OCI-LY7 (cell line): ENCODE measurements around the gene GPBP1L1. TPM values are rescaled to one million over a fixed set of nuclear protein-coding genes. Genes with fewer than 3 reads are reported as not detected.

ENCODE experiments used
- BruUV-seq: library from RNA; stranded (reverse); fragments of 400-500 nt; replicated peaks from 2 replicates; lab custom pipeline; 2021; lab: Mats Ljungman, UMichigan
- CTCF ChIA-PET: fragments of 300-600 bp; sonication (Branson Sonifier 250); formaldehyde crosslinking; loops from one replicate; lab custom pipeline; 2022; ENCODE audit warnings: antibody characterized with exemption; ENCODE audit not compliant: unreplicated experiment; lab: Charles Lee
- POLR2A ChIA-PET: fragments of 300-600 bp; sonication (Branson Sonifier 250); formaldehyde crosslinking; loops from one replicate; lab custom pipeline; 2022; ENCODE audit warnings: antibody characterized with exemption; lab: Charles Lee
- DNase-seq: peaks from one replicate; pipeline ENCODE4 v3.0.0-alpha.2; 2015; ENCODE audit warnings: low spot score
- H2AFZ ChIP-seq: fragments of 200-600 bp; sonication (generic), shearing (Covaris generic); 2 replicates; pipeline ENCODE4 v1.6.1; 2014; ENCODE audit warnings: mild to moderate bottlenecking, antibody characterized with exemption, low read length, moderate library complexity
- H3K27ac ChIP-seq: fragments of 200-600 bp; sonication (generic); 2 replicates; pipeline ENCODE4 v1.5.1; 2014; ENCODE audit warnings: mixed run types, low read depth, mild to moderate bottlenecking, moderate library complexity, low read length, inconsistent platforms; ENCODE audit not compliant: poor library complexity, severe bottlenecking
- H3K36me3 ChIP-seq: fragments of 200-600 bp; sonication (generic); 2 replicates; pipeline ENCODE4 v1.6.1; 2014; ENCODE audit warnings: mild to moderate bottlenecking, antibody characterized with exemption, low read length, moderate library complexity, mixed read lengths; ENCODE audit not compliant: insufficient read depth
- H3K4me1 ChIP-seq: fragments of 200-600 bp; sonication (generic); 2 replicates; pipeline ENCODE4 v1.5.1; 2014; ENCODE audit warnings: mild to moderate bottlenecking, low read length; ENCODE audit not compliant: insufficient read depth, poor library complexity, severe bottlenecking
- H3K4me2 ChIP-seq: fragments of 200-600 bp; sonication (generic); 2 replicates; pipeline ENCODE4 v1.6.1; 2014; ENCODE audit warnings: mild to moderate bottlenecking, low read length
- H3K4me3 ChIP-seq: fragments of 200-600 bp; sonication (generic); 2 replicates; pipeline ENCODE4 v1.5.1; 2014; ENCODE audit warnings: mild to moderate bottlenecking, low read depth, low read length; ENCODE audit not compliant: poor library complexity, severe bottlenecking
- H3K79me2 ChIP-seq: fragments of 200-600 bp; sonication (generic); 2 replicates; pipeline ENCODE4 v1.6.1; 2016; ENCODE audit warnings: low read depth, mild to moderate bottlenecking, low read length, moderate library complexity, mixed read lengths; ENCODE audit not compliant: insufficient read depth
- H3K9me2 ChIP-seq: fragments of 200-600 bp; sonication (generic); 2 replicates; pipeline ENCODE4 v1.6.1; 2016; ENCODE audit warnings: mild to moderate bottlenecking, low read length, mixed read lengths; ENCODE audit not compliant: insufficient read depth
- H3K9me3 ChIP-seq: fragments of 200-600 bp; sonication (generic); 2 replicates; pipeline ENCODE4 v1.6.1; 2014; ENCODE audit warnings: mild to moderate bottlenecking, mixed run types, low read length, mixed read lengths
- H4K20me1 ChIP-seq: fragments of 200-600 bp; sonication (generic); 2 replicates; pipeline ENCODE4 v1.6.1; 2014; ENCODE audit warnings: mild to moderate bottlenecking, antibody characterized with exemption, low read length, moderate library complexity, mixed read lengths; ENCODE audit not compliant: insufficient read depth
- EZH2phosphoT487 ChIP-seq: fragments of 200-600 bp; sonication (generic); IDR thresholded peaks from 2 replicates; pipeline ENCODE4 v1.6.1; 2018; ENCODE audit warnings: low read depth, borderline replicate concordance, mild to moderate bottlenecking, mixed run types, antibody characterized with exemption, low read length, moderate library complexity, mixed read lengths
- intact Hi-C: fragments of 100-400 bp; cut with micrococcal nuclease; formaldehyde crosslinking; loops from one replicate; pipeline ENCODE4 v1.10.0; 2022; ENCODE audit not compliant: unreplicated experiment
- total RNA-seq, 2 experiments: library from RNA; depleted of rRNA in 1 of 2; stranded (reverse); fragments of >200 nt in 1 of 2; shearing (Covaris generic) in 1 of 2; gene quantifications; 2 replicates each; pipeline ENCODE4 v1.2.3, GENCODE V29; 2014 to 2022
- TF ChIP-seq, protein P1 (sequence below): fragments of 200-600 bp; sonication (generic); conservative IDR thresholded peaks from 2 replicates; pipeline ENCODE4 v1.5.1; 2014; ENCODE audit warnings: mild to moderate bottlenecking, antibody characterized with exemption, low read length, moderate library complexity, mixed read lengths

The GPBP1L1 gene
- total RNA-seq, 2 experiments from 2014 or later, result 89.7 to 130 TPM

DNA sequence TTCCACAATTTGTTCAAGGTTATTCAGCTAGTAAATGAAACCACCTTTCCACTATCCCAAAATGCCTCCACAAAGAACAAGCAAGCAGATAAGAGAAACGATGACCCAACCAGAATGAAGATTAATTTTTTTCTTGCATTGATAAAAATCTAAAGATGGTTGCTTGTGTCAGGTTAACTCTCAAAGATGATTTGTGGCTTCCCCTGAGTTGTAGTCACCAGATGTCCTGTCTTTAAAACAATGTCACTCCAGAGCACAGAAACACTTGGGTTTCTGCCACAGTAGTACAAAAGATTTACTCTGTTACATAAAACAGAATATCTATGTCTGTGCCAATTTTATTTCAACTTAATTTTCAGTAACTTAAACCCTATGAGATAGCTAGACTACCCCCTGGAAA, 51.1 kb downstream of the GPBP1L1 start:
- BruUV-seq, result no TSS peak
- Histone ChIP-seq H3K36me3 (peaks cover 97% of the 10 kb centered on the region), H3K9me3 (no peaks in the 10 kb centered on the region), H3K4me2 (no peak overlapping the region), H2AFZ (no peak overlapping the region), H3K4me3 (no peak overlapping the region), H3K79me2 (no peaks in the 10 kb centered on the region), H3K27ac (no peak overlapping the region), H4K20me1 (no peaks in the 10 kb centered on the region), H3K4me1 (no peaks in the 10 kb centered on the region), H3K9me2 (no peaks in the 10 kb centered on the region)
- intact Hi-C loops, result no loop called here
- TF ChIP-seq, protein P1, sequence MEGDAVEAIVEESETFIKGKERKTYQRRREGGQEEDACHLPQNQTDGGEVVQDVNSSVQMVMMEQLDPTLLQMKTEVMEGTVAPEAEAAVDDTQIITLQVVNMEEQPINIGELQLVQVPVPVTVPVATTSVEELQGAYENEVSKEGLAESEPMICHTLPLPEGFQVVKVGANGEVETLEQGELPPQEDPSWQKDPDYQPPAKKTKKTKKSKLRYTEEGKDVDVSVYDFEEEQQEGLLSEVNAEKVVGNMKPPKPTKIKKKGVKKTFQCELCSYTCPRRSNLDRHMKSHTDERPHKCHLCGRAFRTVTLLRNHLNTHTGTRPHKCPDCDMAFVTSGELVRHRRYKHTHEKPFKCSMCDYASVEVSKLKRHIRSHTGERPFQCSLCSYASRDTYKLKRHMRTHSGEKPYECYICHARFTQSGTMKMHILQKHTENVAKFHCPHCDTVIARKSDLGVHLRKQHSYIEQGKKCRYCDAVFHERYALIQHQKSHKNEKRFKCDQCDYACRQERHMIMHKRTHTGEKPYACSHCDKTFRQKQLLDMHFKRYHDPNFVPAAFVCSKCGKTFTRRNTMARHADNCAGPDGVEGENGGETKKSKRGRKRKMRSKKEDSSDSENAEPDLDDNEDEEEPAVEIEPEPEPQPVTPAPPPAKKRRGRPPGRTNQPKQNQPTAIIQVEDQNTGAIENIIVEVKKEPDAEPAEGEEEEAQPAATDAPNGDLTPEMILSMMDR, result no peak
- no peak for TF ChIP-seq EZH2phosphoT487
- no peak for DNase-seq
- ChIA-PET CTCF (no interaction called here), POLR2A (no interaction called here)

DNA sequence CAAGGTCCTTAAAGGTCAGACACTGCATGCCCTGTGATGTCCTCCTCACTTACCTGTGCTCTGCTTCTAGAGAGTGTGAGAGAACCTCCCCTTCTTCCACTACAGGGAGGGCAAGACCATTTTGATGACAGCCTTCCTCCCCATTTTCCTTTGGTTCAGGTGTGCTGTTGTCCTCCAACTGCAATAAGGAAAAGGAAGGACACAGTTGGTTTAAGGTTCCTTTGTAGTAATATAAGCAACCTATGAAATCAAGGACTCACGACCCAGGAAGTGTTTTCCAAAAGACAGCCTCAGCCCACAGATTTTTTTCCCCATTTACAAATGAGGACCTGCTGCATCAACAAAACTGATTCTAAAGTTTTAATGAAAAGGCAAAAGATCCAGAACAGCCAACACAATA, 55.9 kb downstream of the GPBP1L1 start:
- Histone ChIP-seq H3K4me3 (no peak overlapping the region), H3K79me2 (no peaks in the 10 kb centered on the region), H3K9me2 (no peaks in the 10 kb centered on the region), H2AFZ (no peak overlapping the region), H4K20me1 (no peaks in the 10 kb centered on the region), H3K4me1 (no peaks in the 10 kb centered on the region), H3K36me3 (peaks cover 96% of the 10 kb centered on the region), H3K9me3 (no peaks in the 10 kb centered on the region), H3K4me2 (no peak overlapping the region), H3K27ac (no peak overlapping the region)
- TF ChIP-seq EZH2phosphoT487, result no peak
- TF ChIP-seq, protein P1, result no peak
- ChIA-PET POLR2A (interaction anchor here (1.4 kb wide), 1 partner anchor 9 kb away, joined by 3 read pairs; no protein-coding TSS in a partner anchor), CTCF (no interaction called here)
- intact Hi-C loops, result no loop called here
- no TSS peak for BruUV-seq
- DNase-seq, result no peak

DNA sequence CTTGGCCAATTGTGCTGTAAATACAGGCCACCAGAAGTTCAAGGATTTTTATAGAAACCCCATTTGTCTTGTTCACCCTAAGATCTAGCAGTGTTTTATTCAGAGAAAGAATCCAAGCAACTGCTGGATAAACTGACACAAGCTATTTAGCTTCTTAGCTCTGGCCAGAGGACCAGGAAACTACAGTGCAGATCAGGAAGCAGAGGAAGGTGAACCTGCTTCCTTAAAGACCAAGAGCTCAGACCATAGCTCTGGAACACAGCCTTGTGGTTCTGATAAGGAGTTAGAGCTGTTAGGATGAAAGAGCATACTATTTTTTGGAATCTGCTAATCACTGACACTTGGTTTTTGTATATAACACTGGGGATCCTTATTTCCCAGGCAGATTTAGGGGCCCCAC, 57.3 kb downstream of the GPBP1L1 start:
- BruUV-seq, result no TSS peak
- TF ChIP-seq, protein P1, result no peak
- no peak for TF ChIP-seq EZH2phosphoT487
- DNase-seq, result no peak
- Histone ChIP-seq H3K36me3 (peaks cover 83% of the 10 kb centered on the region), H3K4me1 (no peaks in the 10 kb centered on the region), H3K9me2 (no peaks in the 10 kb centered on the region), H3K27ac (no peak overlapping the region), H3K4me3 (no peak overlapping the region), H2AFZ (no peak overlapping the region), H3K9me3 (no peaks in the 10 kb centered on the region), H4K20me1 (no peaks in the 10 kb centered on the region), H3K79me2 (no peaks in the 10 kb centered on the region), H3K4me2 (no peak overlapping the region)
- ChIA-PET CTCF (no interaction called here), POLR2A (interaction anchor here (0.6 to 1.4 kb wide), 6 partner anchors 8 to 285 kb away, joined by 3 to 5 read pairs (median 3); no protein-coding TSS in a partner anchor)
- intact Hi-C loops, result no loop called here
